Measurements from ENCODE around the gene CCND3.

Gene CCND3

GRCh38 chr6:41920921-41921711 lies 20.5 kb downstream of the CCND3 start, which contains the start of the genes BYSL and MED20:
TSS of gene BYSL (plus strand) at chr6:41921499. CDS start at chr6:41921563, 64 bp downstream.
TSS of gene MED20 (minus strand) at chr6:41921139. CDS start at chr6:41921018, 121 bp downstream.
- DNase-seq = peak; percentile 98

- DNase-seq = peak; percentile 97
Measured at GRCh38 chr6:41917528-41917927, 24.1 kb downstream of the CCND3 start.

GRCh38 chr6:41914869-41915530 lies 26.6 kb downstream of the CCND3 start:
- DNase-seq = no peak

GRCh38 chr6:41914343-41914742 lies 27.3 kb downstream of the CCND3 start:
- no peak for DNase-seq

- no peak for DNase-seq
Measured at GRCh38 chr6:41909727-41910126, 31.9 kb downstream of the CCND3 start.

GRCh38 chr6:41901882-41902519 lies 39.6 kb downstream of the CCND3 start:
- DNase-seq = peak; percentile 18

GRCh38 chr6:41900861-41901260 lies 40.7 kb downstream of the CCND3 start:
- no peak for DNase-seq

GRCh38 chr6:41896281-41896680 lies 45.3 kb downstream of the CCND3 start:
- no peak for DNase-seq

GRCh38 chr6:41895300-41896233 lies 46.0 kb downstream of the CCND3 start, which contains the start of gene USP49:
TSS of gene USP49 (minus strand) at chr6:41895375. CDS start at chr6:41806983, 88,392 bp downstream.
- peak; percentile 85 for DNase-seq

GRCh38 chr6:41894366-41895299 lies 47.0 kb downstream of the CCND3 start:
- peak; percentile 28 for DNase-seq

- no peak for DNase-seq
Measured at GRCh38 chr6:41892921-41893564, 48.6 kb downstream of the CCND3 start.

- DNase-seq = no peak
Measured at GRCh38 chr6:41887331-41887751, 54.3 kb downstream of the CCND3 start.

GRCh38 chr6:41885930-41886329 lies 55.7 kb downstream of the CCND3 start:
- no peak for DNase-seq

- no peak for DNase-seq
Measured at GRCh38 chr6:41884957-41885356, 56.7 kb downstream of the CCND3 start.

Measured in EL (cell line).